Measurements from ENCODE around the gene ANKRD13C. TPM values are rescaled to one million over a fixed set of nuclear protein-coding genes. Genes with fewer than 3 reads are reported as not detected.
A peak's percentile ranks its signal among the peaks of the same experiment; 100 is the strongest.

Gene ANKRD13C, protein sequence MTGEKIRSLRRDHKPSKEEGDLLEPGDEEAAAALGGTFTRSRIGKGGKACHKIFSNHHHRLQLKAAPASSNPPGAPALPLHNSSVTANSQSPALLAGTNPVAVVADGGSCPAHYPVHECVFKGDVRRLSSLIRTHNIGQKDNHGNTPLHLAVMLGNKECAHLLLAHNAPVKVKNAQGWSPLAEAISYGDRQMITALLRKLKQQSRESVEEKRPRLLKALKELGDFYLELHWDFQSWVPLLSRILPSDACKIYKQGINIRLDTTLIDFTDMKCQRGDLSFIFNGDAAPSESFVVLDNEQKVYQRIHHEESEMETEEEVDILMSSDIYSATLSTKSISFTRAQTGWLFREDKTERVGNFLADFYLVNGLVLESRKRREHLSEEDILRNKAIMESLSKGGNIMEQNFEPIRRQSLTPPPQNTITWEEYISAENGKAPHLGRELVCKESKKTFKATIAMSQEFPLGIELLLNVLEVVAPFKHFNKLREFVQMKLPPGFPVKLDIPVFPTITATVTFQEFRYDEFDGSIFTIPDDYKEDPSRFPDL
- 23.1 TPM for polyA plus RNA-seq (2013, experiment 1 of 4)
- 23.2 TPM for polyA plus RNA-seq (2013, experiment 2 of 4)
- polyA plus RNA-seq (2013, experiment 3 of 4), result 19.1 TPM
- 21.7 TPM for polyA plus RNA-seq (2013, experiment 4 of 4)

DNA sequence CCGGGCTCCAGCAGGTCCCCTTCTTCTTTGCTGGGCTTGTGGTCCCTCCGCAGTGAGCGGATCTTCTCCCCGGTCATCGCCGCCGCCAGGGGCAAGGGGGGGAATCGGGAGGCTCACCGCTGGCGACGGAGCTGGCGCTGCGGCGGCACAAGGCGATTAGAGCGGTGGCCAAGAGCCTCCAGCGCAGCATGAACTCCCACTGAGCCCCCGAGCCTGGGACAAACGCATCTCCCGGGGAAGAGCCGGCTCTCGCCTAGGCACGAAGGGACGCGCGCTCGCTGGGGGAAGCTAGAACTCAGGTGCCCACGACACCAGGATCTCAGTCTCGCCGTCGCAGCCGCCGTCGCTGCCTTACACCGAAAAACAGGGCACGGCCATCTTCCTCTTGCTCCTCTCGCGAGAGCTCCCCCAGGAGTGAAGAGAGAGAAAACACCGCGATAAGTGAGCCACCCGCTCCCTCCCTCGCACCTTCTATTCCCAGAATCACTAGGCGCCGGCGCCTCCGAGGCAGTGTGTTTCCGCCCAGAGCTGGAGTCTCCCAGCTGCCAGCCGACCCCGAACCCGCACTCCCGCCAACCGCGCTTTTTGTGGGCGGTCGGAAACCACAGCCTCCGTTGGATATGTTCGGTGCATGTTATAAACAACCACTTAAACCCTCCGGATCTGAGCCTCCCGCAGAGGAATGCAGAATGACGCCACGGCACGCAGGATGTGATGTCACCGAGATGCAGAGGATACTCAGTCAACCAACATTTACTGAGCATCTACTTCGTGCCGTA is at the start of gene ANKRD13C:
Gene ANKRD13C, minus strand, starts transcription at position 391 of the 779 bp plus-strand sequence. Its CDS starts 314 bp downstream, at position 77.
- no peaks in the 10 kb centered on the region for H3K4me1 ChIP-seq (ENCODE audit: control insufficient read depth, insufficient read depth, low read length)
- H3K36me3 ChIP-seq (ENCODE audit: control insufficient read depth, insufficient read depth, low read length), result no peaks in the 10 kb centered on the region
- no peaks in the 10 kb centered on the region for H3K27me3 ChIP-seq (ENCODE audit: control insufficient read depth, insufficient read depth, low read length, poor library complexity, severe bottlenecking)
- H3K9me3 ChIP-seq (ENCODE audit: control insufficient read depth, low read length), result no peaks in the 10 kb centered on the region
- H3K4me3 ChIP-seq (ENCODE audit: insufficient read depth, low read depth, low read length), result peak within 1 kb of the TSS; percentile 92
- peak within 1 kb of the TSS; percentile 96 for H3K27ac ChIP-seq (ENCODE audit: insufficient read depth, low read depth, low read length, poor library complexity, severe bottlenecking)
- 0% methylated on average over 65 of the region's 65 CpGs for WGBS, 2 experiments

DNA sequence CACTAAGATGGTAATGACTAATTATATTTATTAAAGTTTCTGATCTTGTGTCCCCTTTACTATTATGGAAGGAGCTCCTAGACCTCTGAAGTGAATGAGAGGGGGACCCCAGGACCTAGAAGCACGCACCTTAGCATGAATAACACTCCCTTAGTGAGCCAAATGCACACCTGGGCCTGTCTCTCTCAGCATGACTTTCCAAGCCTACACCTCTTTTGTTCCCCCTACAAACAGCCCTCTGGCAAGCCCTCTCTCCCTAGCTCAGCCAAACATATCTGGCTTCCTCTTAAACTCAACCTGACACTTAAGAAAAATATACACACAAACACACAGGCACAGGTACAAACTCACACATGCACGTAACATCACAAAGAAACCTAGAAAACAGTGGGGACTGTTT is 49.2 kb upstream of the ANKRD13C start:
- Histone ChIP-seq H3K27me3 (ENCODE audit: control insufficient read depth, insufficient read depth, low read length, poor library complexity, severe bottlenecking) (no peaks in the 10 kb centered on the region), H3K4me1 (ENCODE audit: control insufficient read depth, insufficient read depth, low read length) (no peaks in the 10 kb centered on the region), H3K9me3 (ENCODE audit: control insufficient read depth, low read length) (no peaks in the 10 kb centered on the region), H3K4me3 (ENCODE audit: insufficient read depth, low read depth, low read length) (no peak overlapping the region), H3K36me3 (ENCODE audit: control insufficient read depth, insufficient read depth, low read length) (no peaks in the 10 kb centered on the region), H3K27ac (ENCODE audit: insufficient read depth, low read depth, low read length, poor library complexity, severe bottlenecking) (no peak overlapping the region)
- WGBS, 2 experiments, result 71 to 89% methylated on average over 1 to 2 of the region's 2 CpGs

DNA sequence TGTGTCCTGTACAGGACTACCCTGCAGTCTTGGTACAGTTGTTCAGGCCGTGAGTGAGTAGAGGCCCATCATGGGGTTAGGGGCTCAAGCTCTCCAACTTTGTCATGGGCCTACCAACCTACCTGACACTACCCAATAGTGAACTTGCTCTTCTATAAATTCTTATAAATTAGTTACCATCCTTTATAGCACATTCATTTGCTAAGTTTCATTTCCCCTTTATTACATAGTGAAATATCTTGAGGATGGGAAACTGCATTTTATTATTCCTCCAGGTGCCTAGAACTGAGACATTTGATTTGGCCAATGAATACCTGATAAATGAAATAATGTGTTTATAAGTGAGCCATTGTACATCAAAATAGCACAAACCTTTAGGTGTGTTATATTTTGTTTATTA is 47.5 kb upstream of the ANKRD13C start:
- 87 to 91% methylated on average over 1 of the region's 1 CpG for WGBS, 2 experiments
- no peaks in the 10 kb centered on the region for H3K36me3 ChIP-seq (ENCODE audit: control insufficient read depth, insufficient read depth, low read length)
- H3K4me3 ChIP-seq (ENCODE audit: insufficient read depth, low read depth, low read length), result no peak overlapping the region
- no peaks in the 10 kb centered on the region for H3K9me3 ChIP-seq (ENCODE audit: control insufficient read depth, low read length)
- H3K27me3 ChIP-seq (ENCODE audit: control insufficient read depth, insufficient read depth, low read length, poor library complexity, severe bottlenecking), result no peaks in the 10 kb centered on the region
- H3K27ac ChIP-seq (ENCODE audit: insufficient read depth, low read depth, low read length, poor library complexity, severe bottlenecking), result no peak overlapping the region
- no peaks in the 10 kb centered on the region for H3K4me1 ChIP-seq (ENCODE audit: control insufficient read depth, insufficient read depth, low read length)

DNA sequence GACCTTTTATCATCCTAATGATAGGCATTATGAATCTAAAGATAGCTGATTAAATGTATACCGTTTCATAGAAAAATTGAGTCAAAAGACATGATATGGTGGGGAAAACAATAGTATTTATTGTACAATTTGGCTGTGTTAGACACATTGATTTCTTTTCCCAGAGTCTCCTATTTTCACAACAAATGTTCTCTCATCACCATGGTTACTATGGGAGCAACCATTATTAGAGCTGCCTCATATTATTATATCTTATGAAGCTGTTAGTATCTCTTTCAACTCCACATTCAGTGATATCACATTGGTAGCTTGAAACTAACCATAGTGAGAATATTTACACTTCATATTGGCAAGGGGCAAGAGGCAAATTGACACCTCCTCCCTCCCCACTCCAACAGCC is 45.8 kb upstream of the ANKRD13C start:
- Histone ChIP-seq H3K4me3 (ENCODE audit: insufficient read depth, low read depth, low read length) (no peak overlapping the region), H3K4me1 (ENCODE audit: control insufficient read depth, insufficient read depth, low read length) (no peaks in the 10 kb centered on the region), H3K27ac (ENCODE audit: insufficient read depth, low read depth, low read length, poor library complexity, severe bottlenecking) (no peak overlapping the region), H3K9me3 (ENCODE audit: control insufficient read depth, low read length) (no peaks in the 10 kb centered on the region), H3K27me3 (ENCODE audit: control insufficient read depth, insufficient read depth, low read length, poor library complexity, severe bottlenecking) (no peaks in the 10 kb centered on the region), H3K36me3 (ENCODE audit: control insufficient read depth, insufficient read depth, low read length) (no peaks in the 10 kb centered on the region)
- WGBS, 2 experiments, result 100% methylated on average over 1 of the region's 1 CpG

DNA sequence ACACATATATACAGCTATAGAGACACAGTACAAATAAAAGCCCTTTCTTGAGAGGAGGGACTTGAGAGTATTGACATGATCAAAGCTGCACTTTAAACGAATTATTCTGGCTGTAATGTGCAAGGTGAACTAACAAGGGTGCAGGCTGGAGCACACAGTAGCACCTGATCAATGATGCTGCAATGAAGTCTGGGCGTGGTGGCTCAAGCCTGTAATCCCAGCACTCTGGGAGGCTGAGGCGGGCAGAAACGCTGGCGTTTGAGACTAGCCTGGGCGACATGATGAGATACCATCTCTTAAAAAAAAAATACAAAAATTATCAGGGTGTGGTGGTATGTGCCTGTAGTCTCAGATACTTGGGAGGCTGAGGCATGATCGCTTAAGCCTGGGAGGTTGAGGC is 42.5 kb upstream of the ANKRD13C start:
- Histone ChIP-seq H3K27ac (ENCODE audit: insufficient read depth, low read depth, low read length, poor library complexity, severe bottlenecking) (no peak overlapping the region), H3K9me3 (ENCODE audit: control insufficient read depth, low read length) (no peaks in the 10 kb centered on the region), H3K4me3 (ENCODE audit: insufficient read depth, low read depth, low read length) (no peak overlapping the region), H3K27me3 (ENCODE audit: control insufficient read depth, insufficient read depth, low read length, poor library complexity, severe bottlenecking) (no peaks in the 10 kb centered on the region), H3K36me3 (ENCODE audit: control insufficient read depth, insufficient read depth, low read length) (no peaks in the 10 kb centered on the region), H3K4me1 (ENCODE audit: control insufficient read depth, insufficient read depth, low read length) (no peaks in the 10 kb centered on the region)
- 86 to 91% methylated on average over 7 of the region's 7 CpGs for WGBS, 2 experiments

DNA sequence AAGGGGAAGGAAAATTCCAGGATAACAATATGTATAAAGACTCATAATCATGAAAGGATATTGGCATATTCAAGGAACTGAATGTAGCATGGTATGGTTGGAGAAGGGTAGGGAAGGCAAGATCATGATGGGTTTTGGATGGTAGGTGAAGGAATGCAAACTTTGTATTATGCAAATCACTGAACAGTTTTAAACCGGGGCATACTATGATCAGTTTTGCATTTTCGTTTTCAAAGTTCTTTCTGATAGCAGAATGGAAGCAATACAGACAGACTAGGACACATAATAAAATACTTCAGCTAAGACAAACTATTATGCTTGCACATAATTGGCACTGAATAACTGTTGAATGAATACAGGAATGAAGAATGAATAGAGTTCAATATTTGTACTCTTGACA is 42.1 kb upstream of the ANKRD13C start:
- H3K4me3 ChIP-seq (ENCODE audit: insufficient read depth, low read depth, low read length), result no peak overlapping the region
- WGBS, 2 experiments, result 88 to 94% methylated on average over 2 of the region's 2 CpGs

DNA sequence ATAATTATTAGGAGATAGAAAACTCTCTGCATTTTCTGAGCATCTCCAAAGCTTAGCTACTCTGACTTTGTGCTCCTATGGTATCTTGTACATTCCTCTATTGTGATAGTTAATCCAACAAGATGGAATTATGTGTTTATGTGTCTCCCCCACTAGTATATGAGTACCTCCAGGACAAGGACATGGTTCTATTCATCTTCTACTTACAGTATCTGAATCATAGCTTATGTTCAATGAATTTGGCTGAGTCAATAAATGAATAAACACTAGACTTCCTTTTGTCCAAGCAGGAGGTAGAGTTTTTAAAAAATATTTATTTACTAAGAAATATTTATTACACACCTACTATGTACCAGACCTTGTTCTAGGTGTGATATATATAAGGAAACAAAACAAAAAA is 38.1 kb upstream of the ANKRD13C start:
- H3K27me3 ChIP-seq (ENCODE audit: control insufficient read depth, insufficient read depth, low read length, poor library complexity, severe bottlenecking), result no peaks in the 10 kb centered on the region
- H3K27ac ChIP-seq (ENCODE audit: insufficient read depth, low read depth, low read length, poor library complexity, severe bottlenecking), result no peak overlapping the region
- no peaks in the 10 kb centered on the region for H3K9me3 ChIP-seq (ENCODE audit: control insufficient read depth, low read length)
- H3K36me3 ChIP-seq (ENCODE audit: control insufficient read depth, insufficient read depth, low read length), result no peaks in the 10 kb centered on the region
- no peak overlapping the region for H3K4me3 ChIP-seq (ENCODE audit: insufficient read depth, low read depth, low read length)
- H3K4me1 ChIP-seq (ENCODE audit: control insufficient read depth, insufficient read depth, low read length), result no peaks in the 10 kb centered on the region

More for the DNA sequence above, 42.1 kb upstream of the ANKRD13C start:
- no peak overlapping the region for H3K27ac ChIP-seq (ENCODE audit: insufficient read depth, low read depth, low read length, poor library complexity, severe bottlenecking)
- H3K27me3 ChIP-seq (ENCODE audit: control insufficient read depth, insufficient read depth, low read length, poor library complexity, severe bottlenecking), result no peaks in the 10 kb centered on the region
- no peaks in the 10 kb centered on the region for H3K9me3 ChIP-seq (ENCODE audit: control insufficient read depth, low read length)
- H3K4me1 ChIP-seq (ENCODE audit: control insufficient read depth, insufficient read depth, low read length), result no peaks in the 10 kb centered on the region
- H3K36me3 ChIP-seq (ENCODE audit: control insufficient read depth, insufficient read depth, low read length), result no peaks in the 10 kb centered on the region

DNA sequence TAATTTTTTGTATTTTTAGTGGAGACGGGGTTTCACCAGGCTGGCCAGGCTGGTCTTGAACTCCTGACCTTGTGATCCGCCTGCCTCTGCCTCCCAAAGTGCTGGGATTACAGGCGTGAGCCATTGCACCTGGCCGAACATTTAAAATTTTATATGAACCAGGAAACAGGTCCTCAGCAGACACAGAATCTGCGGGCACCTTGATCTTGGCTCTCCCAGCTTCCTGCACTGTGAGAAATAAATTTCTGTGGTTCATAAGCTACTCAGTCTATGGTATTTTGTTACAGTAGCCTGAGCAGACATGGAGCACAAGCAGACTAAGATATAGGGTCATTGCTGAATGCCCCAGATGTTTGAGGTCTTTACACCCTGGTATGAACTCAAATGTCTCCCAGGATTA is 33.0 kb upstream of the ANKRD13C start:
- Histone ChIP-seq H3K27ac (ENCODE audit: insufficient read depth, low read depth, low read length, poor library complexity, severe bottlenecking) (no peak overlapping the region), H3K36me3 (ENCODE audit: control insufficient read depth, insufficient read depth, low read length) (no peaks in the 10 kb centered on the region), H3K4me3 (ENCODE audit: insufficient read depth, low read depth, low read length) (no peak overlapping the region), H3K27me3 (ENCODE audit: control insufficient read depth, insufficient read depth, low read length, poor library complexity, severe bottlenecking) (no peaks in the 10 kb centered on the region), H3K4me1 (ENCODE audit: control insufficient read depth, insufficient read depth, low read length) (no peaks in the 10 kb centered on the region), H3K9me3 (ENCODE audit: control insufficient read depth, low read length) (no peaks in the 10 kb centered on the region)
- WGBS, 2 experiments, result 92 to 94% methylated on average over 5 of the region's 5 CpGs

DNA sequence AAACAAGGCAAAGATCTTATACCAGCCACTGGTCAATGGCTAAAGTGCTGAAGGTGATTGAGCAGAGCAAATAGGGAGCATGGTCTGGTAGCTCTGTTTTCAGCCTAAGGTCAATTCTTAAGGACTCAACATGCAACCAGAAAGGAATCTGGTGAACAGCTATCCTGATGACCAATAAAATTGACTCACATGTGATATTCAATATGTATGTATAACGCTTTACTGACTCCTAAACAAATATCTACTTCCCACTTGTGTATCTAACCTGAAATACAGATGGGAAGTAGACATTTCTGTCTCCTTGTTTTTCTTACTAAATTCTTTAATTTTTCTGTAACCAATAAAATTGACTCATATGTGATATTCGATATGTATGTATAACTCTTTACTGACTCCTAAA is 31.6 kb upstream of the ANKRD13C start:
- Histone ChIP-seq H3K27ac (ENCODE audit: insufficient read depth, low read depth, low read length, poor library complexity, severe bottlenecking) (no peak overlapping the region), H3K9me3 (ENCODE audit: control insufficient read depth, low read length) (no peaks in the 10 kb centered on the region), H3K4me3 (ENCODE audit: insufficient read depth, low read depth, low read length) (no peak overlapping the region), H3K36me3 (ENCODE audit: control insufficient read depth, insufficient read depth, low read length) (no peaks in the 10 kb centered on the region), H3K4me1 (ENCODE audit: control insufficient read depth, insufficient read depth, low read length) (no peaks in the 10 kb centered on the region), H3K27me3 (ENCODE audit: control insufficient read depth, insufficient read depth, low read length, poor library complexity, severe bottlenecking) (no peaks in the 10 kb centered on the region)
- no CpG with 5 or more reads among the region's 2 CpGs for WGBS, 2 experiments

DNA sequence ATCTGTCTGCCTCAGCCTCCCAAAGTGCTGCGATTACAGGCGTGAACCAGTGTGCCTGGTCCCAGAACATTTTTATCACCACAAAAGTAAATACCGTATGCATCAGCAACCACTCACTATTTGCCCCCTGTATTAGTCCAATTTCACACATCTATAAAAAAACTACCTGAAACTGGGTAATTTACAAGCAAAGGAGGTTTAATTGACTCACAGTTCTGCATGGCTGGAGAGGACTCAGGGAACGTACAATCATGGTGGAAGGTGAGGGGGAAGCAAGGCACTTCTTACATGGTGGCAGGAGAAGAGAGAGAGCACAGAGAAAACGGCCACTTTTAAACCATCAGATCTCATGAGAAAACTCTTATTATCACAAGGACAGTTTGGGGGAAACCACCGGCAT is 31.0 kb upstream of the ANKRD13C start:
- WGBS, 2 experiments, result 83 to 91% methylated on average over 5 to 6 of the region's 6 CpGs
- H3K9me3 ChIP-seq (ENCODE audit: control insufficient read depth, low read length), result no peaks in the 10 kb centered on the region
- H3K27ac ChIP-seq (ENCODE audit: insufficient read depth, low read depth, low read length, poor library complexity, severe bottlenecking), result no peak overlapping the region
- no peaks in the 10 kb centered on the region for H3K27me3 ChIP-seq (ENCODE audit: control insufficient read depth, insufficient read depth, low read length, poor library complexity, severe bottlenecking)
- no peak overlapping the region for H3K4me3 ChIP-seq (ENCODE audit: insufficient read depth, low read depth, low read length)
- no peaks in the 10 kb centered on the region for H3K4me1 ChIP-seq (ENCODE audit: control insufficient read depth, insufficient read depth, low read length)
- H3K36me3 ChIP-seq (ENCODE audit: control insufficient read depth, insufficient read depth, low read length), result no peaks in the 10 kb centered on the region

All from ectodermal cell (in vitro differentiated cells).